Karpas-422 (cell line): ENCODE measurements around the gene MYNN. TPM values are rescaled to one million over a fixed set of nuclear protein-coding genes. Genes with fewer than 3 reads are reported as not detected.

Experiments
- DNase-seq: peaks from one replicate; pipeline ENCODE4 v3.0.0-alpha.2; 2015
- H2AFZ ChIP-seq: fragments of 200-600 bp; sonication (generic); 2 replicates; pipeline ENCODE4 v1.6.1; 2014; ENCODE audit warnings: antibody characterized with exemption, low read length, mixed read lengths
- H3K27ac ChIP-seq: fragments of 200-600 bp; sonication (generic); 2 replicates; pipeline ENCODE4 v1.5.1; 2014; ENCODE audit warnings: mild to moderate bottlenecking, low read length, moderate library complexity
- H3K27me3 ChIP-seq: fragments of 200-600 bp; sonication (generic); 2 replicates; pipeline ENCODE4 v1.6.1; 2014; ENCODE audit warnings: low read length, mixed read lengths
- H3K36me3 ChIP-seq: fragments of 200-600 bp; sonication (generic); 2 replicates; pipeline ENCODE4 v1.6.1; 2014; ENCODE audit warnings: low read length, mixed read lengths; ENCODE audit not compliant: insufficient read depth
- H3K4me1 ChIP-seq: fragments of 200-600 bp; sonication (generic); 2 replicates; pipeline ENCODE4 v1.6.1; 2014; ENCODE audit warnings: mild to moderate bottlenecking, low read length, mixed read lengths
- H3K4me2 ChIP-seq: fragments of 200-600 bp; sonication (generic); 2 replicates; pipeline ENCODE4 v1.6.1; 2014; ENCODE audit warnings: low read length, low read depth, mild to moderate bottlenecking; ENCODE audit not compliant: poor library complexity, severe bottlenecking
- H3K4me3 ChIP-seq: fragments of 200-600 bp; sonication (generic); 2 replicates; pipeline ENCODE4 v1.5.1; 2014; ENCODE audit warnings: mild to moderate bottlenecking, antibody characterized with exemption, low read length, mixed read lengths
- H3K79me2 ChIP-seq: fragments of 200-600 bp; sonication (generic); 2 replicates; pipeline ENCODE4 v1.6.1; 2014; ENCODE audit warnings: mild to moderate bottlenecking, low read length, mixed read lengths
- H3K9ac ChIP-seq: fragments of 200-600 bp; sonication (generic); 2 replicates; pipeline ENCODE4 v1.6.0; 2014; ENCODE audit warnings: low read length
- H3K9me2 ChIP-seq: fragments of 200-600 bp; sonication (generic), shearing (Covaris generic); replicated peaks from 2 replicates; pipeline ENCODE4 v1.6.0; 2014; ENCODE audit warnings: mild to moderate bottlenecking, low read length, moderate library complexity; ENCODE audit not compliant: insufficient read depth
- H3K9me3 ChIP-seq: fragments of 300-700, 200-600 bp; sonication (generic); 2 replicates; pipeline ENCODE4 v1.6.1; 2014; ENCODE audit warnings: low read length, mixed read lengths
- H4K20me1 ChIP-seq: fragments of 200-600 bp; sonication (generic); 2 replicates; pipeline ENCODE4 v1.6.1; 2014; ENCODE audit warnings: mild to moderate bottlenecking, antibody characterized with exemption, low read length, low read depth; ENCODE audit not compliant: insufficient read depth
- total RNA-seq: library from RNA; depleted of rRNA; stranded (reverse); fragments of >200 nt; shearing (Covaris generic); gene quantifications from 2 replicates; pipeline ENCODE4 v1.2.3, GENCODE V29; 2014; ENCODE audit warnings: low replicate concordance

MYNN gene
- total RNA-seq, 1 experiment from 2014 or later = 22.7 TPM

GRCh38 chr3:169787120-169787519 is 13.9 kb downstream of the MYNN start:
- Histone ChIP-seq H4K20me1 (no peaks in the 10 kb centered on the region), H3K79me2 (peaks cover 4% of the 10 kb centered on the region), H3K9me3 (no peaks in the 10 kb centered on the region), H3K27ac (no peak overlapping the region), H3K9me2 (no peaks in the 10 kb centered on the region), H3K36me3 (peaks cover 68% of the 10 kb centered on the region), H3K4me1 (no peaks in the 10 kb centered on the region), H3K27me3 (no peaks in the 10 kb centered on the region), H3K4me3 (no peak overlapping the region), H3K4me2 (no peak overlapping the region), H3K9ac (no peak overlapping the region), H2AFZ (no peak overlapping the region)
- DNase-seq = no peak

- Histone ChIP-seq H4K20me1 (no peaks in the 10 kb centered on the region), H3K79me2 (peaks cover 4% of the 10 kb centered on the region), H3K9me3 (no peaks in the 10 kb centered on the region), H3K36me3 (peaks cover 68% of the 10 kb centered on the region), H3K4me1 (no peaks in the 10 kb centered on the region), H3K9me2 (no peaks in the 10 kb centered on the region), H3K4me3 (no peak overlapping the region), H3K4me2 (no peak overlapping the region), H3K9ac (no peak overlapping the region), H3K27ac (no peak overlapping the region), H2AFZ (no peak overlapping the region), H3K27me3 (no peaks in the 10 kb centered on the region)
- DNase-seq = no peak
Measured at GRCh38 chr3:169787791-169788190, 14.6 kb downstream of the MYNN start.

GRCh38 chr3:169790219-169790618 is 17.0 kb downstream of the MYNN start:
- H3K27me3 ChIP-seq = no peaks in the 10 kb centered on the region
- no peak for DNase-seq
- H3K9ac ChIP-seq = no peak overlapping the region
- H3K27ac ChIP-seq = no peak overlapping the region
- H2AFZ ChIP-seq = no peak overlapping the region
- H3K79me2 ChIP-seq = peaks cover 4% of the 10 kb centered on the region
- no peaks in the 10 kb centered on the region for H3K9me2 ChIP-seq
- no peak overlapping the region for H3K4me2 ChIP-seq
- H3K4me1 ChIP-seq = no peaks in the 10 kb centered on the region
- no peak overlapping the region for H3K4me3 ChIP-seq
- H4K20me1 ChIP-seq = no peaks in the 10 kb centered on the region
- no peaks in the 10 kb centered on the region for H3K9me3 ChIP-seq
- peaks cover 47% of the 10 kb centered on the region for H3K36me3 ChIP-seq

DNA sequence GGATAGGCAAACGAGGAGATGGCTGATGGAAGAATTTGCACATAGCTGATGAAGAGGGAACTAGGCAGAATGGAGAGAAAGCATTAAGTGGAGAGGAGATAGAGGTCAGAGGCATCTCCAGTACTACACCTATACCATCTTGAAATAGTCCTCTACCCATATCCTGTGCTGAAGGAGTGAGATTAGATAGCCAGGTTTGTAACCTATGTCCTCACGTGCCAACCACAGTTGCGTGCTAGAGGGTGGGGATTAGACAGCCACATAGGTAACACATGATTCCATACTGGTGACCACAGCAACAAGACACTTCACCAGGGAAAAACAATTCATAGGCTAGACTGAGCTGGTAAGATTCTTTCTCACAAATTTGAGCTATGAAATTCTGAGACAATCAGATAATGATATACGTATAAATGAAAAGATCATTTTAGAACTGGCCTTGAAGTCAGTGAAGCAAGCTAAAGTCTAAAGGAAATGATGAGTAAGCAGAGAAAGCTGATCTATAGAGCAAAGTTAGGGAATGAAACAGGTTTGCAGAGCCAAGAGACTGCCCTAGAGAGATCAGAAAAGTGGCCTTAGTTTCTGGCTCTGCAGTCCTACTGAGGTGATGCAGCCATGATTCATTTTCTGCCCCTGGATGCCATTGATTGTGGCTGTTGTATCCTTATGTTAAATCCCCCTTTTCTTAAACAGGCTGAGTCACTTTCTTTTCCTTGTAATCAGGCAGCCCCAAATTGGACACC is 17.7 kb downstream of the MYNN start:
- H3K27me3 ChIP-seq = no peaks in the 10 kb centered on the region
- H3K9ac ChIP-seq = no peak overlapping the region
- no peak overlapping the region for H3K4me3 ChIP-seq
- H3K9me3 ChIP-seq = no peaks in the 10 kb centered on the region
- no peak overlapping the region for H2AFZ ChIP-seq
- no peak overlapping the region for H3K27ac ChIP-seq
- H3K4me2 ChIP-seq = no peak overlapping the region
- no peaks in the 10 kb centered on the region for H3K9me2 ChIP-seq
- no peaks in the 10 kb centered on the region for H4K20me1 ChIP-seq
- H3K36me3 ChIP-seq = peaks cover 41% of the 10 kb centered on the region
- DNase-seq = no peak
- H3K79me2 ChIP-seq = peaks cover 4% of the 10 kb centered on the region
- no peaks in the 10 kb centered on the region for H3K4me1 ChIP-seq

DNA sequence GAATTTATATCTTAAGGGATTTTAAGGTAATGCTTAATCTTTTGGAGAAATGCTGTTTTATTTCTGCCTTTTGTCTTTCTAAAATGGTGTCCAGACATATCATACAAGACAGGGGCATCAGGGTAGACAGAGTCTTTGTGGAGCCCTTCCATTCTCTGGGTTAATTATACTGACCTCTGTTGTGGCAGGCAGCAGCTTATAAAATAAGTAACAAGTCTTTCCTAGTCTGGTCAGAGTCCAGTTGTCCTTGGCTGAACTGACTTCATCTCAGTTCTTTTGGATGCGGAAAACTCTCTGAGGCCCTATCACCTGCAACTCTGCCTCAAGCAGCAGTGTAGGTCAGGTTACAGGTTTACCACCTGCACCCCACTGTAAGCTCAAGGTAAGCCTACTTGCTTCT is 19.2 kb downstream of the MYNN start:
- no peak overlapping the region for H3K4me3 ChIP-seq
- H3K4me1 ChIP-seq = no peaks in the 10 kb centered on the region
- peaks cover 4% of the 10 kb centered on the region; the same call in 1 of the 2 replicates for H3K79me2 ChIP-seq
- H4K20me1 ChIP-seq = no peaks in the 10 kb centered on the region
- no peaks in the 10 kb centered on the region for H3K9me3 ChIP-seq
- H3K36me3 ChIP-seq = peaks cover 27% of the 10 kb centered on the region
- no peaks in the 10 kb centered on the region for H3K27me3 ChIP-seq
- no peak overlapping the region for H2AFZ ChIP-seq
- no peak overlapping the region for H3K4me2 ChIP-seq
- no peak overlapping the region for H3K9ac ChIP-seq
- no peak for DNase-seq
- H3K27ac ChIP-seq = no peak overlapping the region
- H3K9me2 ChIP-seq = no peaks in the 10 kb centered on the region

DNA sequence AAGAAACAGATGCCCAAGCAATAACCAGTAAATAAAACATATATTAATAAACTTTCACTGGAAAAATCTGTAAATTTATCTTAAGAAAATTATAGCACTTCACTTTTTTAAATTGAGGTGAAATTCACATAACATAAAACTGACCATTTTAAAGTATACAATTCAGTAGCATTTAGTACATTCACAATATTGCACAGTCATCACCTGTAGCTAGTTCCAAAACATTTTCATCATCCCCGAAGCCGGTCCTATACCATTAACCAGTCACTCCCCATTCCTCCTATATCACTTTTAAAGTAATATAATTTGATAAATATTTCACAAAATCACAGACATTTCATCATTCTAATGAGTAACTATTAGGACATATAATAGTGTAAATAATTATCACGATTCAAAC is 31.5 kb downstream of the MYNN start:
- Histone ChIP-seq H3K27ac (no peak overlapping the region), H3K27me3 (no peaks in the 10 kb centered on the region), H3K36me3 (0 out of 2 replicates have a peak, but pooled peaks cover 3% of the 10 kb centered on the region), H3K9me3 (no peaks in the 10 kb centered on the region), H4K20me1 (no peaks in the 10 kb centered on the region), H3K4me2 (no peak overlapping the region), H3K9me2 (no peaks in the 10 kb centered on the region), H2AFZ (no peak overlapping the region), H3K79me2 (no peaks in the 10 kb centered on the region), H3K4me3 (no peak overlapping the region), H3K9ac (no peak overlapping the region), H3K4me1 (peaks cover 9% of the 10 kb centered on the region)
- DNase-seq = no peak

- 0 out of 2 replicates have a peak, but pooled peaks cover 3% of the 10 kb centered on the region for H3K36me3 ChIP-seq
- H3K4me3 ChIP-seq = no peak overlapping the region
- peak; percentile 52 for DNase-seq
- no peak overlapping the region for H3K4me2 ChIP-seq
- H4K20me1 ChIP-seq = no peaks in the 10 kb centered on the region
- no peaks in the 10 kb centered on the region for H3K9me2 ChIP-seq
- no peaks in the 10 kb centered on the region for H3K9me3 ChIP-seq
- H3K4me1 ChIP-seq = peaks cover 41% of the 10 kb centered on the region
- no peak overlapping the region for H2AFZ ChIP-seq
- H3K27ac ChIP-seq = no peak overlapping the region
- no peaks in the 10 kb centered on the region for H3K27me3 ChIP-seq
- peaks cover 9% of the 10 kb centered on the region; the same call in 1 of the 2 replicates for H3K79me2 ChIP-seq
- H3K9ac ChIP-seq = no peak overlapping the region
Measured at GRCh38 chr3:169809230-169809795, 36.1 kb downstream of the MYNN start.

- Histone ChIP-seq H3K9me2 (no peaks in the 10 kb centered on the region), H3K9me3 (peaks cover 6% of the 10 kb centered on the region), H3K27me3 (no peaks in the 10 kb centered on the region), H3K79me2 (peaks cover 9% of the 10 kb centered on the region; the same call in 1 of the 2 replicates), H3K4me1 (peaks cover 43% of the 10 kb centered on the region), H3K4me2 (peak overlapping the region; percentile 84), H3K4me3 (peak overlapping the region; percentile 81), H3K27ac (peak overlapping the region; percentile 73), H4K20me1 (no peaks in the 10 kb centered on the region), H2AFZ (peak overlapping the region; percentile 96), H3K36me3 (0 out of 2 replicates have a peak, but pooled peaks cover 3% of the 10 kb centered on the region), H3K9ac (peak overlapping the region; percentile 89)
- DNase-seq = peak; percentile 80
Measured at GRCh38 chr3:169811631-169812331, 38.6 kb downstream of the MYNN start.
